GM23338 (cell line): ENCODE measurements around the gene PACS1. TPM values are rescaled to one million over a fixed set of nuclear protein-coding genes. Genes with fewer than 3 reads are reported as not detected.

Experiments used
- ATAC-seq: fragments of 200-7000 bp; cut with Tn5 transposase; 3 replicates; pipeline ENCODE4 v1.9.1; 2020
- DNase-seq: peaks from one replicate; pipeline ENCODE4 v3.0.0-alpha.2; 2015; ENCODE audit warnings: low spot score
- H2AFZ ChIP-seq: fragments of 200-600 bp; sonication (generic); 2 replicates; pipeline ENCODE4 v1.8.0; 2016; ENCODE audit warnings: antibody characterized with exemption, mild to moderate bottlenecking, moderate library complexity
- H3F3A ChIP-seq: fragments of 200-600 bp; sonication (generic); replicated peaks from 2 replicates; pipeline ENCODE4 v1.8.0; 2017; ENCODE audit warnings: antibody characterized with exemption, mixed run types, low read depth
- H3K27ac ChIP-seq: fragments of 200-600 bp; sonication (generic); 2 replicates; pipeline ENCODE4 v1.6.1; 2016; ENCODE audit warnings: low read depth
- H3K27me3 ChIP-seq: fragments of 200-600 bp; sonication (generic); 2 replicates; pipeline ENCODE4 v1.8.0; 2016; ENCODE audit warnings: mild to moderate bottlenecking, mixed run types, moderate library complexity; ENCODE audit not compliant: insufficient read depth
- H3K36me3 ChIP-seq: fragments of 200-600 bp; sonication (generic); 2 replicates; pipeline ENCODE4 v1.8.0; 2016; ENCODE audit warnings: mild to moderate bottlenecking; ENCODE audit not compliant: insufficient read depth
- H3K4me1 ChIP-seq: fragments of 200-600 bp; sonication (generic); 2 replicates; pipeline ENCODE4 v1.8.0; 2016; ENCODE audit warnings: mild to moderate bottlenecking, moderate library complexity; ENCODE audit not compliant: insufficient read depth
- H3K4me2 ChIP-seq: fragments of 200-600 bp; sonication (generic); 2 replicates; pipeline ENCODE4 v1.7.1; 2017; ENCODE audit warnings: mixed run types
- H3K4me3 ChIP-seq: fragments of 200-600 bp; sonication (generic); 2 replicates; pipeline ENCODE4 v1.6.1; 2016; ENCODE audit warnings: mixed run types
- H3K79me2 ChIP-seq: fragments of 200-600 bp; sonication (generic); replicated peaks from 2 replicates; pipeline ENCODE4 v1.8.0; 2017; ENCODE audit warnings: mild to moderate bottlenecking; ENCODE audit not compliant: insufficient read depth
- H3K9me2 ChIP-seq: fragments of 200-600 bp; sonication (generic); 2 replicates; pipeline ENCODE4 v1.8.0; 2017; ENCODE audit not compliant: insufficient read depth
- H4K20me1 ChIP-seq: fragments of 200-600 bp; sonication (generic); replicated peaks from 2 replicates; pipeline ENCODE4 v1.8.0; 2017; ENCODE audit warnings: mild to moderate bottlenecking; ENCODE audit not compliant: insufficient read depth
- H3K27ac Mint-ChIP-seq: 2 replicates; pipeline ENCODE4 v1.8.0; 2020; ENCODE audit warnings: inconsistent platforms, mild to moderate bottlenecking, moderate library complexity, mixed read lengths
- H3K27me3 Mint-ChIP-seq: 3 replicates; pipeline ENCODE4 v1.8.0; 2022; ENCODE audit warnings: low read depth, mild to moderate bottlenecking, moderate library complexity, mixed read lengths, inconsistent platforms; ENCODE audit not compliant: insufficient read depth, poor library complexity
- H3K36me3 Mint-ChIP-seq: 3 replicates; pipeline ENCODE4 v1.8.0; 2021; ENCODE audit warnings: low read depth, mild to moderate bottlenecking, inconsistent platforms, moderate library complexity, mixed read lengths
- H3K4me1 Mint-ChIP-seq: 3 replicates; pipeline ENCODE4 v1.8.0; 2020; ENCODE audit warnings: mild to moderate bottlenecking, inconsistent platforms, mixed read lengths
- H3K4me3 Mint-ChIP-seq: 3 replicates; pipeline ENCODE4 v1.8.0; 2021; ENCODE audit warnings: moderate library complexity, mild to moderate bottlenecking, inconsistent platforms, mixed read lengths
- H3K9me3 Mint-ChIP-seq: 3 replicates; pipeline ENCODE4 v1.8.0; 2020; ENCODE audit warnings: moderate library complexity, mild to moderate bottlenecking, inconsistent platforms, mixed read lengths
- CREB1 ChIP-seq: fragments of 250-450 bp; sonication (Bioruptor Pico); IDR thresholded peaks from 2 replicates; pipeline ENCODE4 v1.5.0; 2020; ENCODE audit warnings: low read depth, mild to moderate bottlenecking, moderate library complexity
- ETS1 ChIP-seq: IDR thresholded peaks from 2 replicates; pipeline ENCODE4 v1.6.1; 2016; ENCODE audit warnings: antibody characterized with exemption
- JUNB ChIP-seq: IDR thresholded peaks from one replicate; pipeline ENCODE4 v1.6.1; 2016; ENCODE audit warnings: antibody characterized with exemption; ENCODE audit not compliant: unreplicated experiment
- REST ChIP-seq: IDR thresholded peaks from one replicate; pipeline ENCODE4 v1.6.1; 2018; ENCODE audit warnings: antibody characterized with exemption; ENCODE audit not compliant: unreplicated experiment
- ZNF462 ChIP-seq: fragments of 250-450 bp; sonication (Bioruptor Pico); IDR thresholded peaks from 2 replicates; pipeline ENCODE4 v1.5.0; 2020; ENCODE audit warnings: mild to moderate bottlenecking, moderate library complexity
- polyA plus RNA-seq: library from polyadenylated mRNA; unstranded; fragments of >200 nt; fragmentation: Nextera tagmentation; extraction: Ambion mirVana; gene quantifications from 2 replicates; pipeline ENCODE4 v1.2.1, GENCODE V29; 2016
- total RNA-seq: library from RNA; depleted of rRNA; stranded (reverse); fragments of >200 nt; shearing (Covaris generic); gene quantifications from 2 replicates; pipeline ENCODE4 v1.2.3, GENCODE V29; 2014

PACS1 gene
- total and polyA plus RNA-seq, 2 experiments from 2014 or later, result 8.0 to 37.5 TPM

- no peaks in the 10 kb centered on the region for H3K36me3 Mint-ChIP-seq
Measured at GRCh38 chr11:66159324-66159984, 89.4 kb downstream of the PACS1 start.

More at GRCh38 chr11:66159324-66159984, 89.4 kb downstream of the PACS1 start:
- no peaks in the 10 kb centered on the region for H3K36me3 ChIP-seq
- no peaks in the 10 kb centered on the region for H3K4me1 Mint-ChIP-seq
- no peak overlapping the region for H3K27ac ChIP-seq
- H3K27me3 ChIP-seq, result no peaks in the 10 kb centered on the region
- DNase-seq, result no peak
- TF ChIP-seq JUNB (no peak), CREB1 (CRISPR knock-in tag) (no peak), ZNF462 (CRISPR knock-in tag) (no peak), ETS1 (no peak), REST (no peak)
- no peak for ATAC-seq
- H2AFZ ChIP-seq, result no peak overlapping the region
- H3F3A ChIP-seq, result no peaks in the 10 kb centered on the region
- H3K4me2 ChIP-seq, result no peak overlapping the region
- H3K27ac Mint-ChIP-seq, result no peak overlapping the region
- H3K4me3 ChIP-seq, result no peak overlapping the region
- H3K79me2 ChIP-seq, result no peaks in the 10 kb centered on the region
- H3K9me3 Mint-ChIP-seq, result no peaks in the 10 kb centered on the region
- no peaks in the 10 kb centered on the region for H3K4me1 ChIP-seq
- H3K4me3 Mint-ChIP-seq, result no peak overlapping the region
- peaks cover 8% of the 10 kb centered on the region for H3K27me3 Mint-ChIP-seq
- H3K9me2 ChIP-seq, result no peaks in the 10 kb centered on the region
- no peaks in the 10 kb centered on the region for H4K20me1 ChIP-seq
